NCI-H2227 (cell line): Measurements from ENCODE around the gene CD44.

Experiments
- DNase-seq: peaks from one replicate; lab custom pipeline; 2025; ENCODE audit not compliant: unreplicated experiment; lab: John Stamatoyannopoulos, UW

Gene CD44

DNA sequence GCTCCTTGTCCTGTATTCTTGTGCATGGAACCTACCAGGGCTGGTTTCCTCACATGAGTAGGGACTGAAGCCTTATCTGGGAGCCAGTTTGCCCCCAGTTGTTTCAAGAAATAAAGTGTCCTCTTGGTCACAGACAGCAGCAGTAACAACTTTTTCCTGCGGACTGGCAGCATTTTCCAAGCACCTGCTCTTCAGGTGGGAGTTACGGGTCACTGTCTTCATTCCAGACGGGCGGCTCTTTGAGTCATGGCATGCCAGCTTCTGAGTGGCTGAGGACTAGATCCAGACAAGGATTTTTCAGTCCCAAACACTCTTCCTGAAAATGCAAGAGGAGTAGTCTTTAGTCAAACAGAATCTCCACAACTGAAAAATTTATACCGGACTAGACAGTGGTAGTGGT is 2.7 kb upstream of the CD44 start:
- DNase-seq = no peak

GRCh38 chr11:35138058-35138457 is 913 bp upstream of the CD44 start:
- DNase-seq = no peak

- DNase-seq = no peak
Measured at GRCh38 chr11:35138606-35138942, 397 bp upstream of the CD44 start.

DNA sequence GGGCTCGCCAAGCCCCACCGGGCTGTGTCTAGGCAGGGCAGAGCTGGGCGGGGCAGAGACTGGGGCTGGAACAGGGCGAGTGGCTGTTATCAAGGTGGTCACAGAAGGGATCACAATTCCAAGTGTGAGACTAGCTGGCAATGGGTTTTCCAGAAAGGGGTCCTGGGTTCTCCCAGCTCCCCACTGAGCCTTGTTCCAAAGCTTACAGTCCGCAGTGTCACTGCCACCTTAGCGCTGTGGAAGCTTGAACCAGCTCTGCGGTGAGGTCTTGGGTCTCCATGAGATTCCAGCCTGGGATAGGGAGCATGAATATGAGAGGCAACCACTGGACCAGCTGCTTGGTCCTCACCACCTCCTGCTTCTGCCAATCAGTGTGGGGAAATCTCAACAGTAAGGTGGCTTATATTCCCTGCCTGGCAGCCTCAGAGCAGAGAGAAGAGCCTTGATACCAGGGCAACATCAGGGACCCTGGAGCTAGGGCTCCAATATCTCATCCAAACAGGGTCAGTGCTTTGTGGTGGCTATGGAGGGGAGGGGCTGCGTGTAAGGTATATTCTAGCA is 831 bp downstream of the CD44 start:
- no peak for DNase-seq

DNA sequence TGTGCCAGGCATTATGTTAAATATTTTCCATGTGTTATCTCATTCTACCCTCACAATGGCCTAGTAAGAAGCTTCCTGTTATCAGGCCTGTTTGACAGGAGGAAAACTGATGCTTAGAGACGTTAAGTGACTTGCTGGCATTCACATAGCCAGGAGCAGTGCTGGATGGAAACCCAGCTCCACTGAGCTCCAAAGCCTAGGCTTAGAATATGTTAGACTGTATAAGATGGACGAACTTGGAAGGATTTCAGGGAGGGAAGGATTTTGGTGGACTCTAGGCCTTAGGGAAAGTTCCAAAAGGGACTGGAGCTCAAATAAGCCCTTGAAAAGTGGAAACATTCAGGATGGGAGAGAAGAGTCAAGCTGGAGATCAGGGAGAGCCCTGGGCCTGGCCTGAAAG is 2.1 kb downstream of the CD44 start:
- DNase-seq = no peak

GRCh38 chr11:35141571-35141971 is 2.6 kb downstream of the CD44 start:
- DNase-seq = no peak

- no peak for DNase-seq
Measured at GRCh38 chr11:35142481-35143075, 3.6 kb downstream of the CD44 start.

DNA sequence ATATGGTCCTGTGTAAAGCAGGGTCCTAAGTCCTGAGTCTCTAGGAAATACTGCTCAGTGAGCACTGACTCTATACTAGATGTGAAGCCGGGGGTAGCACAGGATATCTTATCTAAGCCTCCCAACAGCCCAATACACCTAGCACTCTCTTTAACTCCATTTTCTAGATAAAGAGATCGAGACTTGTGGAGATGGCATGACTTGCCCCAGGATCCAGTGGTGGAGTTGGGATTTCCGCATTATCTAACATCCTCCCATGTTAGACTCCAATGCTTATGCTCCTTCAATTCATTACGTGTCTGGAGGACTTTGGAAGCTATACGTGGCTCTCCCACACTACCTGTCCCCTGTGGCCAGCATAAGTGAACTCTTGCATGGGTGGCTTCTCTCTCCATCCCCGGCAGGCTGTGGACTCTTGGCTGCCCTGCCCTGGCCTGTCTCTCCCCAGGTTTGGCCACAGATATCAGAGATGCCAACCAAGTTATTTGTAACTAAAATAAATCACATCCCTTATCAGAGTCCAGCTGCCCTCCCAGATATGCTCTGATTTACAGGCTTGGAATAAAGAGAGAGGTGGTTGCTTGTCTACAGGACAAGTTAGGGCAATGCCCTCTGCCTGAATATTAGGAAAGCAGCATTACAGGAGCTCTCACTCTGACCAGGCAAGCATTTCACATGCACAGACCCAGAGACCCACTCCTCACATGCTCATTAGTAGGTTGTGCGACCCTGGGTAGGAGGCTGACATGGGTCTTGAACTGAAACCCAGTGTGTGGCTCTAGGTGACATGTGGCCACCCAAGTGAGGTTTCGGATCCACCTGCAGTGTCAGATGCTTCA is 4.5 kb downstream of the CD44 start:
- DNase-seq = no peak

GRCh38 chr11:35144136-35144741 is 5.3 kb downstream of the CD44 start:
- no peak for DNase-seq

DNA sequence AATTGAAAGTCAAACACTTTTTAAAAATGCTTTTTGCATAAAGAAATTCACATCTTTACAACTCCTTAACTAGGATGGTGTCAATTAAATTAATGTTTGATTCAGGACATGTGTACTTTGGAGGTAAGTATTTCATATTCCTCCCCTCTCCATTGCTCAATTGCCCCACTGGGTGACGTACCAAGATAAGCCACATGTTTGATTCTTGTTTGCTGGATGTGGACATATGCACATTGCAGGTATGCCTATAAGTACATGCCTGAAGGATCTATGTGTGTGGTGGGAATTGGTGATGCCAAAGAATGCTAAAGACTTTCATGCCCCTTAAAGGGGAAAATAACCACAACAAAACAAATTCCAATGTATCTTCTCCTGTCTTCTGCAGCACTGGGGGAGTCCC is 5.8 kb downstream of the CD44 start:
- DNase-seq = no peak

- DNase-seq = no peak
Measured at GRCh38 chr11:35145271-35145670, 6.3 kb downstream of the CD44 start.

DNA sequence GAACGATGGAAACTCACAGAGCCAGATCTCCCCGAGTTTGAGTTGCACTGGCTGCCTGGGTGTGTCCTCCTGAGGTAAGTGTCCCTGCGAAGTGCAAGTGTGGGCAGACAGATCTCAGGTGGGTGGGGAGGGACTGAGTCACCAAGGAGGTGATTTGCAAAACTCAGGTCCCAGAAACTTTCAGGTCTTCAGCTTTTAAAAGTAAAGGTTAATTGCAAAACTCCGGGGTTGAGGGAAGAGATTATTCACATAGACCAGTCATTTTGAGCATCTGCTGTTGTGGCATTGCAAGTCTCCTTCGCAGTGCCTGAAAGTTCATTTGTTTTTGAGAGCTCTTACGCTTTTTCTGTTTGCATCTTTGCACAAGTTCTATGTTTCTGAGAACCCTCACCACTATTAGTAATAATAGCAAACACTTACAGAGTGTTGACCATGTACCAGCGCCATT is 7.1 kb downstream of the CD44 start:
- no peak for DNase-seq

- no peak for DNase-seq
Measured at GRCh38 chr11:35146711-35147110, 7.7 kb downstream of the CD44 start.

DNA sequence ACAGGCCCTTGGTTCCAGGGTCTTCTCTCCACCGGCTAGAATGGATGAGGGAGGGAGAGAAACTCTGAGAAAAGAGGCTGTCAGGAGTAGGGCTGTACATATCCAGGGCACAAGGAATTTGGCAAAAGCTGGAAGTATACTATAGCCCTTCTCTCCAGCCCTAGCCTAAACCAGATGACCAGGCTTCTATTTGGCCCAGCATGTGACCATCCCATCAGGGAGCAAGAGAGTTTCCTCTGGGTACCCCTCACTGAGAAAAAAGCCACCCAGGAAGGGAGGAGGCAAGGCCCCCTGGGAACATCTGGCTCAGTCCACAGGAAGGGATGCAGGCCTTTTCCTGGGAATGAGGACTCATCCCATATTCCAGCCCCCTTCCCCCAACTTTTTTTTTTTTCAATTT is 8.3 kb downstream of the CD44 start:
- no peak for DNase-seq

- no peak for DNase-seq
Measured at GRCh38 chr11:35148163-35148837, 9.3 kb downstream of the CD44 start.

- DNase-seq = no peak
Measured at GRCh38 chr11:35150454-35150853, 11.5 kb downstream of the CD44 start.

DNA sequence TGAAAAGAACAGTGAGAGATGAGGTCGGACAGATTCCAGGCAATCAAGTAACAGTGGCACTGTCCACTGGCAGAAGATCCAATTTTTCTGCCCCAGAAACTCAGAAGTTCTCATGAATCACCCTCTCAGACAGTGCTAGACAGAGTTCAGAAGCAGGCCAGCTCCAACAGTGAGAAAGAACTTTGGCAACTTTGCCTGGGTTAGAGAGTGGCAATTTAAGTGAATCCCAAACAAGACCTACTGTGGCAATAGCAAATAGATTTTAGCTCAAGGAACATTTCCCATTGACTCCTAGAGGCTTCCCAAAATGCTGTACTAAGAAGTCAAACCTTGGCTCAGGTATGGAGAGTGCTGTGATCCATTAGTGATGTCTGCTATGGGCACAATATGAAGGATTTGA is 12.3 kb downstream of the CD44 start:
- no peak for DNase-seq

- DNase-seq = no peak
Measured at GRCh38 chr11:35151683-35152280, 12.8 kb downstream of the CD44 start.

GRCh38 chr11:35152575-35152974 is 13.6 kb downstream of the CD44 start:
- no peak for DNase-seq

DNA sequence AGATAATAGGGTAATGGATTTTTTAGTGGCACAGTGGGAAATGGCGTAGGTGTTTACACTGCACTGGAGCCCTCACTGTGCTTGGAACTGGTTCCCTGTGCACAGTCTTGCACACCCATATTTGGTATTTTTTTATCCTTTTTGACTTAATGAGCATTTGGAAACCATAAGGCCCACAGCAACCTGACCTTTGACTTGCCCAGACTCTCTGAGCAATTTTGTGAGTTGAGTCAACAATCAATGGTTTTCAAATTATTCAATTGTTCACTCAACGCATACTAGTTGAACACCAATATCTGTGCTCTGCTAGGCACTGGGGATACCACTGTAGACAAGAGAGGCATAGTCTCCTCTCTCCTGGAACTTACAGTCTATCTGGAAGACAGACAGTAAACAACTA is 14.3 kb downstream of the CD44 start:
- DNase-seq = no peak

- no peak for DNase-seq
Measured at GRCh38 chr11:35154952-35155351, 16.0 kb downstream of the CD44 start.
